HG03139 (cell line): ENCODE data around the gene PIN1.

Experiments used
- ATAC-seq: cut with Tn5 transposase; IDR thresholded peaks from one replicate; pipeline ENCODE4 v1.9.1; 2021; ENCODE audit not compliant: unreplicated experiment

The PIN1 gene

GRCh38 chr19:9854282-9854846, 19.2 kb downstream of the PIN1 start:
- no peak for ATAC-seq

GRCh38 chr19:9856609-9857008, 21.5 kb downstream of the PIN1 start:
- no peak for ATAC-seq

- no peak for ATAC-seq
Measured at GRCh38 chr19:9857076-9857721, 22.1 kb downstream of the PIN1 start.

GRCh38 chr19:9857920-9858746, 23.0 kb downstream of the PIN1 start:
- no peak for ATAC-seq

- ATAC-seq = no peak
Measured at GRCh38 chr19:9858766-9859165, 23.6 kb downstream of the PIN1 start.

GRCh38 chr19:9860407-9860806, 25.3 kb downstream of the PIN1 start:
- ATAC-seq = no peak

- no peak for ATAC-seq
Measured at GRCh38 chr19:9861503-9861902, 26.4 kb downstream of the PIN1 start.

GRCh38 chr19:9862938-9863337, 27.8 kb downstream of the PIN1 start:
- no peak for ATAC-seq

- ATAC-seq = no peak
Measured at GRCh38 chr19:9863759-9864158, 28.6 kb downstream of the PIN1 start.

- no peak for ATAC-seq
Measured at GRCh38 chr19:9865732-9866501, 30.8 kb downstream of the PIN1 start.

- ATAC-seq = no peak
Measured at GRCh38 chr19:9868983-9869617, 34.0 kb downstream of the PIN1 start.

GRCh38 chr19:9871626-9872338, 36.7 kb downstream of the PIN1 start:
- no peak for ATAC-seq

GRCh38 chr19:9872618-9873242, 37.6 kb downstream of the PIN1 start:
- no peak for ATAC-seq

- no peak for ATAC-seq
Measured at GRCh38 chr19:9875031-9875627, 40.0 kb downstream of the PIN1 start.

- no peak for ATAC-seq
Measured at GRCh38 chr19:9875796-9876195, 40.7 kb downstream of the PIN1 start.

- ATAC-seq = no peak
Measured at GRCh38 chr19:9877780-9878510, 42.8 kb downstream of the PIN1 start.

- no peak for ATAC-seq
Measured at GRCh38 chr19:9878511-9879196, 43.5 kb downstream of the PIN1 start.

GRCh38 chr19:9881720-9882119, 46.6 kb downstream of the PIN1 start:
- no peak for ATAC-seq
